IPS-18c (cell line): ENCODE measurements around the gene F11R.
"Not testable (repeated sequence)": the region's sequence is repeated elsewhere in the genome, so short reads cannot be mapped to it uniquely, and the experiment has no call there.

Experiments used
- H3K4me3 ChIP-seq: 2 replicates; pipeline ENCODE4 v1.7.0; 2013; ENCODE audit warnings: low read depth, mild to moderate bottlenecking, low read length, moderate library complexity; ENCODE audit not compliant: insufficient read depth
- H3K9me3 ChIP-seq: one replicate; pipeline ENCODE4 v1.6.1; 2013; ENCODE audit warnings: mild to moderate bottlenecking, low read length, moderate library complexity; ENCODE audit not compliant: control insufficient read depth, insufficient read depth

Gene F11R

GRCh38 chr1:161045736-161046604 lies 25.0 kb upstream of the F11R start, which contains the start of gene USF1:
USF1 (minus strand) TSS chr1:161045977; CDS start chr1:161043275, 2,702 bp downstream.
- Histone ChIP-seq H3K9me3 (no peaks in the 10 kb centered on the region), H3K4me3 (peak within 1 kb of the TSS; percentile 57)

GRCh38 chr1:161044908-161045735 lies 24.2 kb upstream of the F11R start:
- H3K9me3 ChIP-seq = no peaks in the 10 kb centered on the region
- H3K4me3 ChIP-seq = peak overlapping the region; percentile 57

GRCh38 chr1:161044535-161044907 lies 23.6 kb upstream of the F11R start:
- Histone ChIP-seq H3K9me3 (no peaks in the 10 kb centered on the region), H3K4me3 (peak overlapping the region; percentile 57)

GRCh38 chr1:161039546-161039945 lies 18.6 kb upstream of the F11R start:
- Histone ChIP-seq H3K9me3 (no peaks in the 10 kb centered on the region), H3K4me3 (no peak overlapping the region)

GRCh38 chr1:161039154-161039545 lies 18.2 kb upstream of the F11R start:
- Histone ChIP-seq H3K4me3 (peak overlapping the region; percentile 87), H3K9me3 (no peaks in the 10 kb centered on the region)

- Histone ChIP-seq H3K4me3 (peak within 1 kb of the TSS; percentile 87), H3K9me3 (no peaks in the 10 kb centered on the region)
Observed at GRCh38 chr1:161038523-161039153, 17.7 kb upstream of the F11R start, which contains the start of gene TSTD1. TSTD1 (minus strand) TSS chr1:161038964; CDS start chr1:161038889, 75 bp downstream.

- Histone ChIP-seq H3K4me3 (peak overlapping the region; percentile 87), H3K9me3 (no peaks in the 10 kb centered on the region)
Observed at GRCh38 chr1:161037661-161038522, 16.9 kb upstream of the F11R start.

- peaks cover 4% of the 10 kb centered on the region for H3K9me3 ChIP-seq
- no peak overlapping the region for H3K4me3 ChIP-seq
Observed at GRCh38 chr1:161033751-161034150, 12.8 kb upstream of the F11R start.

- Histone ChIP-seq H3K9me3 (peaks cover 8% of the 10 kb centered on the region), H3K4me3 (no peak overlapping the region)
Observed at GRCh38 chr1:161032409-161032808, 11.5 kb upstream of the F11R start.

GRCh38 chr1:161031874-161032273 lies 10.9 kb upstream of the F11R start:
- no peak overlapping the region for H3K4me3 ChIP-seq
- H3K9me3 ChIP-seq = peaks cover 8% of the 10 kb centered on the region

- not testable (repeated sequence) for H3K4me3 ChIP-seq, H3K9me3 ChIP-seq
Observed at GRCh38 chr1:161029466-161029865, 8.5 kb upstream of the F11R start.

GRCh38 chr1:161026954-161027353 lies 6.0 kb upstream of the F11R start:
- H3K9me3 ChIP-seq, H3K4me3 ChIP-seq: not testable (repeated sequence)

- not testable (repeated sequence) for H3K4me3 ChIP-seq, H3K9me3 ChIP-seq
Observed at GRCh38 chr1:161022432-161022831, 1.5 kb upstream of the F11R start.

GRCh38 chr1:161021970-161022353 lies 1.0 kb upstream of the F11R start:
- Histone ChIP-seq H3K4me3 (peak overlapping the region; percentile 60; the same call in 1 of the 2 replicates), H3K9me3 (no peaks in the 10 kb centered on the region)

GRCh38 chr1:161021165-161021969 lies 415 bp upstream of the F11R start:
- Histone ChIP-seq H3K4me3 (peak overlapping the region; percentile 97), H3K9me3 (no peaks in the 10 kb centered on the region)
